ENCODE measurements around the gene MBL2.
A peak's percentile ranks its signal among the peaks of the same experiment; 100 is the strongest.

MBL2 gene

DNA sequence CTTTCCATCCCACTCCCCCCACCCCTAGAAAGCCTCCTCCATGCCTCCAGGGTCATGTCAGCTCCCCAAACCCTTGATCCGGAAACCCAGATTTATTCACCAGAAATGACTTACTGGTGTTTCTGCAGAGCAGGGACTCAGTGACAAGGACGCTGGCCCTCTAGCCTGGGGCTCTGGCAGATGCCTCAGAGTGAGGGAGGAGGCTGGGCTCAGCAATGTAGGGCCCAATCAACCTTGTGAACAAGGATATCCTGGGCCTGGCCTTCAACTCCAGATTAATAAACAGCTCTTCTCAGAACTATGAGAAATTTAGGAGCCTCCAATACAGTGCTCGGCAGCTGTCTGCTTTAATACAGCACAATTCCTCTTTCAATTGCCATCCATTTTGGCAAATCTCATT is at the start of gene MBL2:
Gene MBL2, minus strand, starts transcription at position 162 of the 400 bp plus-strand sequence. CDS start 1,149 bp downstream, outside the sequence.
- DNase-seq (ENCODE audit: low spot score), result no peak

DNA sequence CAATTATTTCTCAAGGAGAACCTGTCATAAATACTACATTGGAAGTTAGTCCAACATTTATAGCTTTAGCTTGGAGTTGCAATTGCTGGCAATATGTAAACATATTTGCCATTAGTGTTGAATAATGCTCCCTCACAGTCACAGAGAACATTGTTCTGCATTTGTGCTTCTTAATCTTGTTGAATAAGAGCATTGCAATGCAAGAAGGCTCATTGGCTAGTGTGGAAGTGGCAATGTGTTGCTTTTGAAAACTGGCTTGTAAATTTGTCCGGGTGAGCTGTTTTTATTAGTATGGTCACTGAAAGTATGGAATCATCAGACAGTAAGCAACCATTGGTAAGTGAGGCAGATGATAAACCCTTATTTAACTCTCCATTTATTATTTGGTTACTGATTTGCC is 47.7 kb upstream of the MBL2 start:
- no peak for DNase-seq (ENCODE audit: low spot score)

DNA sequence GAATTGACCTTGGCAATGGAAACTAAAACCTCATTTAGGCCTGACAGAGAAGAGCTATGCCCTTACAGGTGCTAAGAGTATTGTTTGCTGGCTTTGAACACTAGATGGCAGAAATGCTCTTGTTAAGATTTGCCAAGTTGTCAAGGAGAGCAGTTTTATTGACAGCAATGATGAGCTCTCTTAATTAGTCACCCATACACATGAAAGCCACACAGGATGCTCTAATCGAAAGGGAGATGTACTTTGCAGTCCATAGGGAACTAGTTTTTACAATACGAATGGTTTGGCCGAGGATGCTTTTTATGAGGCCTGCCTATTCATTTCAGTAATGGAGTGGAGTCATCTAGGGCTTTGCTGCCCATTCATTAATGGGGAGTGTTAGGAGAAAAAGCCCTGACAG is 45.4 kb upstream of the MBL2 start:
- DNase-seq (ENCODE audit: low spot score), result peak; percentile 87

DNA sequence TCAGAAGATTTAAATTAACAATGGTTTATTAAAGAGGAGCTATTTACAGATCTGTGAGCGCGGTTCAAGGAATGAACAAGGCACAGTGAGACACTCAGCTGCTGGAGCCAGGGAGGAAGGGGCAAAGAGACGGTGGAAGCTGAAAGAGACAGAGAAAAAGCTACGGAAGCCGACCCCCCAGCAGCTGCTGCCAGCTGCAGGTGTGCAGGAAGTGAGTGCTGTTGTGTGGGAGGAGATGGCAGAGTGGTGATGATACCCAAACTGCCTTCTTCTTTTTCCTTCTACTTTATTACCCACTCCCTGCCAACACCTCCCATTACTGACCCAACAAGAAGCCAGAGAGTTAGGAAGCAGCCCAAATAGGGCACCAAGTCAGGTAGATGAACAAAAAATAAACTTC is 41.9 kb upstream of the MBL2 start:
- DNase-seq (ENCODE audit: low spot score), result no peak

DNA sequence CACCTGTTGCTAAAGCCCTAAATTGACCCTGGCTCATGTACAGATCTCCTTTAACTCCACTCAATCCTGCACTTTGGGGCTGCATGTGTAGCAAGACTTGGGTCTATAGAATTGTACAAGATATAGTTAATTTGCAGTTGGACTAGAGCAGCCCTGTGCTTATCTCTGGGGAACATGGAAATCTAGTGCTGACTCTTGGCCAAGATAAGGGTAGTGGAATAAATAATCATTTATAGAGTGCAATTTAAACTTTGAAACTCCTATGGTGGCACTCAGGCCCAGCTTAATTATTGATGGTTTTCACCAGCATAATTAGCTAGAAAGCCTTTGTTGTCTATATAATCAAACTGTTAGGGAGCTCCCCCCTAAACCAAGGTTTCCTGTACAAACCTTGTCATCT is 39.2 kb upstream of the MBL2 start:
- no peak for DNase-seq (ENCODE audit: low spot score)

DNA sequence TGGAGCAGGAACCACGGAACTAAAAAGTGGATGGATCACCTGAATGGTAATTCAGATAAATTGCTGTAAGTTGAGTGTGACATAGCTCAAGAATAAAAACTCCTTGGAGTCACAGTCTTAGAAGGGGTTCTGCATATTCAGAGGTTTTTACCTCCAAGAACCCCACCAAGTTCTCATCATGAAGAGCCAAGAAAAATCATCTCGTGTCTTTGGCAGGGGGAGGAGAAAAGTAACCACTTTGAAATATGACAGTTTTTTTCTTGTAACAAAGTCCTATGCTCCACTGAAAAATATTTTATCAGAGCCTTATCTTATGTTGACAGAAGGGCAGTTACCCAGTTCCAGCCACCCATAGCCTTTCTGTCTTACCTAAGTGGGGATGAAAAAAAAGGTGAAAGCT is 38.2 kb upstream of the MBL2 start:
- DNase-seq (ENCODE audit: low spot score), result no peak

DNA sequence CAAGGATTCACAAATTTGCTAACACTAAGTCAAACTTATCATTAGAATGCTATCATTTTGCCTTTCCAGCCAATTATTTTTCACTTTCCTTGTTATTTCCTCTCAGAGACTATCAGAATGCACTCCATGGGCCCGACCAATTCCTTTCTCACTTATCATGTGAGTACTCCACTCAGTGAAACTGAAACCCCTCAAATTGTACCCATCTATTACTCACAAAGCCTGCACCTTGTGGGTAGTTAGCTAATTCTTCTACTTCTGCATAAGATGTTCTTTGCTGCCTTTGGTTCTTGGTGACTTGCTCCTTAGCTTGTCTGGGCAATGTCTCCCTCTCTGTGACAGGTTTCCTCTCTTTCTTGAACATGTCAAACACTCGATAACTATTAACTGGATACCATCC is 35.2 kb upstream of the MBL2 start:
- no peak for DNase-seq (ENCODE audit: low spot score)

DNA sequence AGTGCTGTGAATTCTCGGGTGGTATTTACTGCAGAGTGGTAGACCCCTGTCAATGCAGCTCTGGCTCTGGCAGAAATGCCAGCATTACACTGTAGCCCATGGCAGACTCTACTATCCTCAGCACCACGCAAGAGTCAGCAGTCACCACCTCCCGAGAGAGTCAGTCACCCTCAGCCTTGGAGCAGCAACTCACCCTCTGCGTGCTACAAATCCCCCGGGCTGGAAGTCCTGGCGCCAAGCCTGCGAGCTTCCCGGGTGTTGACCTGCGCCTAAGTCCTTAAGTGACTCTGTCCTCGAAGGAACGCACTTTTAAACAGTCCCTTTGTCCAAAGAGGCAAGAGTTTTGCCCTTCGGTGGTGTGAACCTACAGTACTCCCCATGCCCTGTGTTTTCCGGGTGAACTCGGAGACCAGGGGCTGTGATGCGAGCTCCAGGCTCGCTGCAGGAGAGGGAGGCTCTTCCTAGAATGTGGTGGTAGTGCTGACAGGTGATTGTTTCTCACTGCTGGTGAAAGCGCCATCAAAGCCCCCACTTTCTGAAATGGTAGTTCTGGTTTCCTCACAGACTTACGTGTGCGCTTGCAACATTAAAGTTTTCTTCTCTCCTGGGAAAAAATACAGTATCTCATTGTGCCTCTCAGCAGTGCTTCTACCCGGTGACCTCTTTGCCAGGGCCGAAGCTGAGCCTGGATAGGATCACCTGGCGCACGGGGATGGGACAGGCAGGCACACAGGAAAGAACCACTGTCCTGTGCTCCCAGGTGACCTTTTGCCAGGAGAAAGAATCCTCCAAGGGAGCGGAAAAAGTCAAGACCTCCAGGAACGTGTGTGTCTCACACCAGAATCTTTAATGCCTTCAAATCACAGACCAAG is 33.1 kb upstream of the MBL2 start:
- DNase-seq (ENCODE audit: low spot score), result no peak

DNA sequence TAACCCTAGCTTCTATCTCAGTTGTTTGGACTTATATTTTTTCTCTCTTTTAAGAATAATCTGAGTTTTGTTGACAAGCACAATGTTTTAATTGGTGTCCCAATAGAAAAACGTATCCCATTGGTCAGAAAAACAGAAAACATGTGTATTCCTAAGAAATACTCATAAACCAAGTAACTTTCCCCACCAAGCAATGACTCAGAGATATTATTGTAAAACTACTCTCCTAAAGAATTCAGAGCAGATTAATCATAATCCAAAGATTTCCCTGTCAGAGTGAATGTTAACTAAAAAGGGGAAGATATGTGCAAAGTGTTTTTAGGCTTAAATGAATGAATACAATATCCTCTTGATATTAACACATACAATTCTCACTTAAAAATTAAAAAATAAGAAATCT is 29.4 kb upstream of the MBL2 start:
- peak; percentile 25 for DNase-seq (ENCODE audit: low spot score)

DNA sequence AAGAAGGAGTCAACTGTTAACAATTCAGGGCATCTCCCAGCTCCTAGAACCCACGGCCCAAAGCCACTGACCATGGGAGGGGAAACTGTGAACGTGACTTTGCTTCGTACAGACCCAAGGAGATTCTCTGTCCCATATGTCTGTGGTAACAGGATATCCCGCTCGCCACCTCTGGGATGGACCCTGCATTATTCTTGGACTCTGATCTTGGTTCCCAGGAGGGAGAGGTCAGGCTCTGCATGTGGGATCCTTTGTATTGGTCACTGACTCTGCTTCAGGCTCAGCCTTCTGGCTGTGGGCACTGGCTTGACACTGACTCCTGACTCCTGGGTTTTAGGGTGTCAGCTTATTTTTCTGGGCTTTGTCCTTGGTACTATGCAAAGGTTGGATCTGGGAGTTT is 13.5 kb upstream of the MBL2 start:
- no peak for DNase-seq (ENCODE audit: low spot score)

DNA sequence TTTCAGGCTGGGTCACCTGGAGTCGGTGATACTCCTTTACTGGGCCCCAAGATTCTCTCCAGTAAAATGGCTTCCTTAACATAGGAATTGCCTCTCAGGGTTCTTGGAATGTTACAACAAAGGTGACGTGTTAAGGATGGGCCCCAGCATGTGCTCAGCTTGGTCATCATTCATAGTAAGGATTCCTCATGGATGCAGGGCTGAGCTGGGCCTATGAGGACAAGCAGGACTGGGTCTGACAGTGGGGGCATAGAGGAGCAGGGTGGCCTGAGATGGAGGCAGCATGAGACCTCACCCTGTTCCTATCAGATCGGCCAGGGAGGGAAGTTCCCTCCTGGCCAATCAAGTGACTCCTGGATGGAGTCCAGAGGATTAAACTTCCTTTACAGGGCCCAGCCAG is 12.8 kb upstream of the MBL2 start:
- DNase-seq (ENCODE audit: low spot score), result no peak

DNA sequence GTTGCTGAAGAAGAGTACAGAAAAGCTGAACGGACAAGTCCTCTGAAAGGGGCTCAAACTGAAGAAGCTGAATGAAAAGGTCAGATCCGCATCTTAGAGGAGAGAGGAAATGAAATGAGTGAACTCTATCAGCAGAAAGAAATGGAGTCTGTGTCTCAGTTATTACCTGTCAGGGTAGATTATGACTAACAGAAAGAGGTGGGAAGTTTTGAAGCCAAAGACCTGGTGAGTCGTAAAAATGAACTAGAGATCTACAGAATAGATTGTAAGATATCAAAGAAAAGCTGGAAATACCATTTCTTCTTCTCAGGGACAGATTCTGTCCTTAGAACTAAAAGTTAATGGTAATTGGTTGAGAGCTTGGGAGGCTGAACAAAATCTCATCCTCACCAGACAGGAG is 11.1 kb upstream of the MBL2 start:
- no peak for DNase-seq (ENCODE audit: low spot score)

DNA sequence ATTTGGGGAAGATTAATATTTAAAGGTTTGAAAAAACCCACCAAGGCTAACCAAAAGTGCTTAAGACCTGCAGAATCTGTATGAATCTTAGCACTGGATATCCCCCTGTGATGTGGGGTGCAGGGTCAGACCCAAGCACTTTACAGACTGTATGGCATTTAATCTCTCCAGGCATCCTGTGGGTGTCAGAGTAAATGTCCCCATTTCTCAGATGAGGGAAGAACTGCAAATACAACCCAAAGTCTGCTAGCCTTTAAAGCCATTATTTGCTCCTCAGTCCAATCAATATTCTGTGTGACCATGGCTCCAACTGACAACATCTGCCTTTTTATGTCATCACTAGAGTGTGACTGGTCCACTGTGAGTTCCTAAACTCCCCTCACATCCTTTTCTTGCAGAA is 10.0 kb upstream of the MBL2 start:
- DNase-seq (ENCODE audit: low spot score), result no peak

DNA sequence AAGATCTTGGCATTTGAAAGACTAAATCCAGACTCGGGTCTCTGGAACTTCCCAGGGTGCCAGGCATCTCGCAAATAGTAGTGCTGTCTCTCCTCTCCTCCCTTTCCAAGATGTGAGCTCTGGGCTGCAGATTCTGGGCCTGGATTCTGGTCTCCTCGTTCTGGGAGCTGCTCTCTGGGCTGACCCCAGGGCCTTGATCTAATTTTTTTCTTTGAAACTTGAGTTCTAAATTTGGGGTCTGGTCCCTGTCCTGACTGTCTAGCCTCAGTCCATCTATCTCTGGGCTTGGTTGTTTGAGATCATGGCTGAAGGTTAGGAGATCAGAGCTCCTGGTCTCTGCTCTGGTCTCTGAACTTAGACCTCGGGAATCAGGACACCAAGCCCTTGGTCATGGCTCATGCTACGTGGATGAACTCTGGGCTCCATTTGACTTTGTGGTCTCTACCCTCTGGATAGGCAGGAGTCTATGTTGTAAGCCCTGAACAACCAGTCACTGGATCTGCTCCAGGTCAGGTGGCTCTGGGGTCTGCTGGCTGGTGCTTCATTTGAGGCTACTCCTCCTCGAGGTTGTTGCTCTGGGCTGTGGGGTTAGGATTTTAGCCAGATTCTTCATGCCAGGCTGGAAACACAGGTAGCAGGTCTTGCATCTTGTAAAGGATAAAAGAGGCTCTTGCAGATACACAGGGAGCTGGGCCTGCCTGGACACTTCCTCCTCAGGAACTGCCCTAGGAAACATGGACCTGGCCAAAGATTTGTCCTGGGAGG is 8.0 kb upstream of the MBL2 start:
- DNase-seq (ENCODE audit: low spot score), result no peak

DNA sequence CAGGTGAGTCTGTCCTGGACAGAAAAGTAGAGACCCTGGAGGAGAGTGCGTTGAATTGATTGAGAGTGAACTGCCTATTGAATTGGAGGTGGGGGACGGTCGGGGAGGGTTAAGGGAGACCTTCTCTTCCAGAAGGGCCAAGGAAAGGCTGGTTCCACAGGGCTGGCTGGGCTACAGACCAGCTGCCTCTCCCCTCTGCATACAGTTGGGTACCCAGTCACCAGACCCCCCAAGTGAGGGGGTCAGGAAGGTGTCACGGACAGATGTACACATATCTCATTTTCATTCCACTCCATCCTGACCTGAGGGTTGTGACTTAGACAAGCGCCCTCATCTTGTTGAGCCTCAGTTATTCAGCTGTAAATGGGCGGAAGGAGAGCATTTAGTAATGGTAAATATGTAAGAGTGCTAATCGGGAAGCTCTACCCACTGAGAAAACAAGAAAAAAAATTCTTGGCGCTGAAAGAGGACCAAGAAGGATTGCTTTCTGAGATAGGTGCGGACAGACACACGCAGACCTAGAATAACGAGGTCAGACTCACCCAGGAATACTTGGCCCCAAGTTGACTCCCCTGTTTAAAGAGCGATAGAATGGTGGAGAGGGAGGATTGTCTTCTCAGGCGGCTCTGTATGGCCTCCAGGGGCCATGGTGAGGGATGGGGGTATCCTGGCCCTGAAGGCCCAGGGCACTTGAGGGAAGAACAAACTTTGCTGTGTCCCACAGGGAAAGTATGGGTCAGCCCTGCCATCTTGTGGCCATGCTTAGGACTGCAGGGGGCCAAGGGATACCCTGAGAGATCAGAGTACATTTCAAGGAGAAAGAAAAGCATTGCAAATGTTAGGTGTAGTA is 7.2 kb upstream of the MBL2 start:
- DNase-seq (ENCODE audit: low spot score), result peak; percentile 48

DNA sequence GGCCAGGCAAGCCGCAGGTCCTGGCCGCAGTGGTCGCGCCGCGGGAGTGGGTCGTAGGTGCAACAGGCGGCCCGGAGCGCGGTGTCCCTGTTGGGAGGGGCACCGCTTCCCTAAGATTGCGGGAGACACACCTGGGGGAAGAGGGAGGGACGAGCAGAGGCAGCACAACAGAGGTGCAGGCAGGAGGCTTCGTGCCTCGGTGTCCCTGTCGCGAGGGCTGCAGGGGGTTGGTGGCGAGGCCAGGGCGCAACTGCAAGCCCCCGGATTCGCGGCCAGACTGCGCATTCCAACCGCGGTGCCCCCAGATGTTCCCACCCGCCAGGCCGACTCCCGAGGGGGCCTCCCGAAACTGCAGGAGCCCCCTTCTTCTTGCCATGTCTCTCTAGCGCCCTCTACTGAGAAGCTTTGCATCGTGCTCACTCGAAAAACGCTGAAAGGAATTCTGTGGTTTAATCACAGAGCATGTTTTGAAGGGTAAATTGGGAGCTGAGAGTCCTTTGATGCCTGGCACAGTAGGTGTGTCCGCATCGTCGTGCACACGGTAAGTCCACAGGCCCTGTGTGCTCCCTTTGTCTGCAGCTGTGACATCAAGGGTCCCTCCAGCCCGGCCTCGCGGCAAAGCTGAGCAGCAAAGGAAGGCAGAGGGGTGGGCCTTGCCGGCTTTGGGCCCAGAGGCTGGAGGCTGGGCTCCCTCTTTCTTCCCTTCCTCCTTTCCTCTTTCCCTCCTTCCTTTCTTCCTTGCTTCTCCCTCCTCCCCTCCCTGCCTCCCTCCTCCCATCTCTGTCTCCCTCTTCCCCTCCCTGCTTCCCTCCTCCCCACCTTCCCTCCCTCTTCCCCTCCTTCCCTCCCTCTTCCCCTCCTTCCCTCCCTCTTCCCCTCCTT is 6.2 kb upstream of the MBL2 start:
- DNase-seq (ENCODE audit: low spot score), result no peak

DNA sequence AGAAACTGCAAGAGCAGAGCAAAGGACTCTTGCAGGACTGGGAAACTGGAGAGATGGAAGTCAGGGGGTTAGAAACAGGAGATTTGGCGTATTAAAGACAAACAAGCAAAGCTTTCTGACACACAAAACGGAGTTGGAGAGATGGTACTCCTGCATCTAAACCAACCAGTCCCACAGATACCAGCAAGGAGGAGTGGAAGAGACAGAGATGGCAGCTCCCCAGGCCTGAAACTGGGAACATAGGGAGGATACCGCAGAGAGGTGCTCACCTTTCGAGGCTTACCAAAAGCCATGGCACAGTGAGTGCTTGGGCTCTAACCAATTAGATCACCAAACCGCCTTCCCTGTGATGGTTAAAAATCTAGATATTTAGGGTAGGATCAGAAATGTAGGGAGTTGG is 4.8 kb upstream of the MBL2 start:
- no peak for DNase-seq (ENCODE audit: low spot score)

DNA sequence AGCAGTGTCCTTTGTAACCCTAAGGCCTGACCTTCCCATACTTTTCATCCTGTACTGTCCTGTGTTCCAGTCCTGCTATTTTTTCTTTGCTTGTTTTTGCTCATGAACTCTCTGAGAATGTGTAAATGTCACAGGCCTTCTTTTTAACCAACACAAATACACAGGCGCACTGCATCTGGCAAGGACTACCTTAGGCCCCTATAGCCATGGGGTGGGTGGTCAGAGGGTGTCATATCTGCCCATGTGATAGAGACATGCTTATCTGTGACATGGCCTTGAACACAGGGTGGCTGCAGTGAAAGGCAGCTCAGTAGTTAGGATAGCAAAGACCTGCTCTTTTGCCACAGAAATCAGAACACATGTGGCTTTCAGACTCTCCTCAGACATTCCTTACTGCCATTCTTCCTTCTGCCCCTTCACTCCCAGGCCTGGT is 3.9 kb upstream of the MBL2 start:
- DNase-seq (ENCODE audit: low spot score), result no peak

DNA sequence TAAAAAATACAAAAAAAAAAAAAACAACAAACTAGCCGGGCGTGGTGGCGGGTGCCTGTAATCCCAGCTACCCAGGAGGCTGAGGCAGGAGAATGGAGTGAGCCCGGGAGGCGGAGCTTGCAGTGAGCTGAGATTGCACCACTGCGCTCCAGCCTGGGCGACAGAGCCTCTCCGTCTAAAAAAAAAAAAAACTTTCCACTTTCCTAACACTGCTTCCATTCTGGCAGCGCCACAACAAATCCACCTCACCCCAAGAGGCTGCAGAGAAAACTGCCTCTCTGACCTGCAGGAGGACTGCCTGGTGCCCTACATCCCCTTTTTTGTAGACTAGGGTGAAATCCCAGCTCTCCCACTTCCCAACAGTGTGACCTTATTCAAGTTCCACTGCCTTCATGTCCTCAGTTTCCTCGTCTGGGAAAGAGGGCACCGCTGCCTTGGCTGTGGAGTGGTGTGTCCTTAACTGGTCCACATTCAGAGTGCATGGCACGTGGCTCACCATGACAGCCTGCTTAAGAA is 2.6 kb upstream of the MBL2 start:
- DNase-seq (ENCODE audit: low spot score), result no peak

DNA sequence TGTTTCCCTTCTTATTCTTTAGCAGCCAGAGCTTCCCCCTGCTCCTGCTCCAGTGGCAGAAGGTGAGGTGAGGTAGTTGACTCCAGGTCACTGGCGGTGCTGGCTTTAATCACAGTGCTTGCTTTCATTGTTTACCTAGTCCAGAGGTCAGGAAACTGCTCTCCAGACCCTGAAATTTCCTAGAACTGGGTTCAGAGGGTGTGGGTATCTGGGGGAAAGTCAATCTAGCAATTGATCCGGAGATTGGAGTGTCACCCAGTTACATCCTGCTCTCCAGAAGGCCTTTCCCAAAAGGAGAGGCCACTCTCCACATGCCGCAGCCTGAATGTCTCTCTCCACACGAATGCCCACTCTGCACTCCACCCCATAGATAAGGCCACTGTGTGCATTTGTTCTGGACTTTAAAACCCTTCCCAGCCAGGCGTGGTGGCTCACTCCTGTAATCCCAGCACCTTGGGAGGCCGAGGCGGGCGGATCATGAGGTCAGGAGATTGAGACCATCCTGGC is 2.1 kb upstream of the MBL2 start:
- DNase-seq (ENCODE audit: low spot score), result no peak

DNA sequence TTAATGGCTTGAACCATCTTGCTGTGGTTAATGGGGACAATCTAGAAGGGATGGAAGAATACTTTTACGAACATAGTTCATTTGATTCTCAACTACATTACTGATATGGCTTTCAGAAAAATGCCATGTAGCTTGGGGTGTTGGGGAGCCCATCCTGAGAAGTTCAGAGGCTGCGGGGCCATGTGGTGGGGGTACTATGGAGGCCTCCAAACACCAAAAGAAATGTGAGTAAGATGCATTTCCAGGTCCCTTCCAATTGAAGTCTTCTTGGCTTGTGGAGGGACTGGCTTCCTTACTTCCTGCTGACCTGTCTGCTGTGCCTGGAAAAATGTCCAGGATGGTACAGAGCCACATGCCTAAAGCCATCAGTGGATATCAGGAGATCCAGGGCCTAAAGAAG is 1.6 kb upstream of the MBL2 start:
- DNase-seq (ENCODE audit: low spot score), result no peak

All from RKO (cell line).